ENCODE results near the gene ADAM33. TPM values are rescaled to one million over a fixed set of nuclear protein-coding genes. Genes with fewer than 3 reads are reported as not detected.

The ADAM33 gene
- total RNA-seq, 1 experiment from 2014 or later: not detected

- Histone ChIP-seq H2AFZ (ENCODE audit: low read depth, low read length, poor library complexity, severe bottlenecking) (no peak overlapping the region), H3K9ac (ENCODE audit: low read length) (no peak overlapping the region), H4K20me1 (ENCODE audit: insufficient read depth) (no peaks in the 10 kb centered on the region), H3K9me3 (ENCODE audit: control insufficient read depth in 1 of 2, insufficient read depth in 1 of 2, low read depth in 1 of 2, low read length in 2 of 2) (no peaks in the 10 kb centered on the region), H3K36me3 (ENCODE audit: control insufficient read depth in 1 of 2, insufficient read depth in 2 of 2, low read length in 2 of 2) (no peaks in the 10 kb centered on the region), H3K4me1 (ENCODE audit: control insufficient read depth in 1 of 2, insufficient read depth in 2 of 2, low read length in 2 of 2) (peaks cover 0 to 8% of the 10 kb centered on the region in 2 experiments; a peak in 2 of 4 replicates), H3K27me3 (ENCODE audit: insufficient read depth, low read length) (no peaks in the 10 kb centered on the region), H3K27ac (ENCODE audit: low read depth, low read length) (no peak overlapping the region), H3K4me3 (replicated peaks in 1 of 2; ENCODE audit: low read depth in 1 of 2, low read length in 2 of 2) (no peak overlapping the region), H3K4me2 (ENCODE audit: low read length) (no peak overlapping the region), H3K79me2 (ENCODE audit: insufficient read depth, low read length) (no peaks in the 10 kb centered on the region), H3K9me2 (ENCODE audit: insufficient read depth) (no peaks in the 10 kb centered on the region)
- ChIA-PET RAD21 (ENCODE audit: low non-redundant PET in 1 of 2, low total read pairs in 2 of 2, uncharacterized antibody in 2 of 2, unreplicated experiment in 2 of 2) (no interaction called here), CTCF (interaction anchor here (1.1 kb wide), 1 partner anchor 10 kb away, joined by 3 read pairs; the partner anchor contains the start of gene SIGLEC1), POLR2A (no interaction called here)
- TF ChIP-seq SIN3A (IDR thresholded peaks at IDR 0.05; ENCODE audit: low read depth): no peak
- no peak for TF ChIP-seq ZFX (IDR thresholded peaks at IDR 0.05)
- TF ChIP-seq CEBPB (IDR thresholded peaks at IDR 0.05; ENCODE audit: low read depth): no peak
- no peak for TF ChIP-seq SP1 (IDR thresholded peaks at IDR 0.05; ENCODE audit: low read depth)
- TF ChIP-seq ZBTB33 (IDR thresholded peaks at IDR 0.05; ENCODE audit: extremely low read depth, insufficient replicate concordance, low read length): no peak
- TF ChIP-seq YY1 (IDR thresholded peaks at IDR 0.05; ENCODE audit: extremely low read depth, insufficient replicate concordance, low read depth, low read length): no peak
- no peak for TF ChIP-seq TCF7L2 (IDR thresholded peaks at IDR 0.05; ENCODE audit: borderline replicate concordance, extremely low read depth, insufficient read depth, insufficient read length)
- TF ChIP-seq ZNF274 (IDR thresholded peaks at IDR 0.05; ENCODE audit: low read depth, low read length): no peak
- TF ChIP-seq JUND (IDR thresholded peaks at IDR 0.05): no peak
- intact Hi-C loops (cut with micrococcal nuclease): no loop called here
- ATAC-seq: no peak
- no peak for DNase-seq (ENCODE audit: low read depth, low spot score)
- BruUV-seq (replicated peaks): no TSS peak
Observed at GRCh38 chr20:3702611-3703391, 21.0 kb upstream of the ADAM33 start.

Measured in HCT116 (cell line).